Stomach (tissue), 9 donors: ENCODE measurements around the gene FRRS1. TPM values are rescaled to one million over a fixed set of nuclear protein-coding genes. Genes with fewer than 3 reads are reported as not detected.
A peak's percentile ranks its signal among the peaks of the same experiment; 100 is the strongest.

Experiments
- DNase-seq, 2 donors: peaks; one replicate each; pipeline versions ENCODE4 v3.0.0 to v3.0.0-alpha.2; 2013 to 2019
- H3K27ac ChIP-seq, 5 donors: fragments of 200-600 bp in 4 of 5; sonication (generic) in 4 of 5; one replicate each; pipeline ENCODE4 v1.5.1; 2013 to 2019; ENCODE audit warnings: mild to moderate bottlenecking in 1 of 5, moderate library complexity in 1 of 5
- H3K27me3 ChIP-seq, 3 donors: fragments of 200-600 bp; sonication (generic); one replicate each; pipeline ENCODE4 v1.5.1; 2017 to 2019; ENCODE audit warnings: mixed run types in 1 of 3
- H3K36me3 ChIP-seq, 4 donors: fragments of 200-600 bp; sonication (generic); 1 replicate in 3 of 4; 2 replicates in 1 of 4; pipeline ENCODE4 v1.5.1; 2016 to 2019
- H3K4me1 ChIP-seq, 4 donors: fragments of 200-600 bp; sonication (generic); one replicate each; pipeline ENCODE4 v1.5.1; 2016 to 2019
- H3K4me3 ChIP-seq, 4 donors: fragments of 200-600 bp; sonication (generic) in 3 of 4; one replicate each; pipeline ENCODE4 v1.5.1; 2016 to 2019; ENCODE audit warnings: mild to moderate bottlenecking in 1 of 4
- H3K9me3 ChIP-seq, 4 donors: fragments of 200-600 bp; sonication (generic); one replicate each; pipeline ENCODE4 v1.5.1; 2016 to 2019
- EP300 ChIP-seq: sonication (generic); formaldehyde crosslinking; IDR thresholded peaks from one replicate; pipeline ENCODE4 v1.6.1; 2017; ENCODE audit warnings: antibody characterized with exemption
- POLR2A ChIP-seq, 4 donors: fragments of 450-650 bp; IDR thresholded peaks; one replicate each; pipeline ENCODE4 v1.6.1; 2016; ENCODE audit warnings: antibody characterized with exemption in 4 of 4, control low read depth in 2 of 4, mild to moderate bottlenecking in 1 of 4, moderate library complexity in 1 of 4
- POLR2AphosphoS5 ChIP-seq, 3 donors: sonication (generic); formaldehyde crosslinking; IDR thresholded peaks; one replicate each; pipeline ENCODE4 v1.6.1; 2016; ENCODE audit warnings: antibody characterized with exemption in 3 of 3
- WGBS, 5 donors: extraction: QIAGEN DNeasy Blood & Tissue Kit in 3 of 5; methylation state at CpG; one replicate each; pipeline versions ENCODE4 v1.1.5 to v1.1.7; 2013 to 2018; 5-methylcytosine and 5-hydroxymethylcytosine counted together
- intact Hi-C: fragments of 100-400 bp; cut with DNase I; formaldehyde crosslinking; loops from one replicate; pipeline ENCODE4 v1.15.1; 2023; ENCODE audit warnings: low total_unique reads
- polyA plus RNA-seq, 3 donors: library from polyadenylated mRNA; stranded (reverse); fragments of 200-250 nt; gene quantifications; one replicate each; pipeline ENCODE4 v1.2.3, GENCODE V29; 2013
- total RNA-seq, 5 donors: library from RNA; depleted of rRNA; stranded (reverse); fragments of >200 nt; gene quantifications; one replicate each; pipeline versions ENCODE4 v1.1.0 to v1.2.3, GENCODE V29; 2014 to 2016
- TF ChIP-seq, protein P1 (sequence below), 7 experiments: fragments of 450-650 bp in 4 of 7; fragments of 200-600 bp in 3 of 7; sonication (generic) in 3 of 7; IDR thresholded peaks; one replicate each; pipeline ENCODE4 v1.5.1; 2016 to 2019; ENCODE audit warnings: antibody characterized with exemption in 7 of 7, control low read depth in 2 of 7, mild to moderate bottlenecking in 1 of 7
- donor health status: healthy with polysubstance abuse.
- donor health status: Bipolar disorder and iron deficiency.
- donor health status: healthy.

The FRRS1 gene
- total and polyA plus RNA-seq, 8 donors, result 0.46 to 21.1 (median 4.0) TPM

DNA sequence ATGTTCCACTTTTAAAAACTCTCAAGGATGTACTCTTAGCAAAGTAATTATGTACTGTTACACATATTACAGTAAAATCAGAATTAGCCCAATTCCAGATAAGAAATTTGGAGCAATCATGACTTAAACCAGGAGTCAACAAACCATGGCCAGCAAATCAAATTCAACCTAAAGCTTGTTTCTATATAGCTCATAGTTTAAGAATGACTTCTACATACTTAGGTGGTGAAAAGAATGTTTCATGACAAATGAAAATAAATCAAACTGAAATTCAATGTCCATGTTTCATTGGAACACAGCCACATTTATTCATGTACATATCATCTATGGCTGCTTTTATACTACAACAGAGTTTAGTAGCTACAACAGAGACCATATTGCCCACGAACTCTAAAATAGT is 35.1 kb downstream of the FRRS1 start:
- Histone ChIP-seq H3K27ac (no peak overlapping the region), H3K9me3 (no peaks in the 10 kb centered on the region), H3K36me3 (peaks cover 0 to 20% (median 5%) of the 10 kb centered on the region in 4 donors), H3K27me3 (no peaks in the 10 kb centered on the region), H3K4me3 (no peak overlapping the region), H3K4me1 (no peaks in the 10 kb centered on the region)
- intact Hi-C loops, result no loop called here
- DNase-seq, result no peak
- 86 to 94% (median 93%) methylated on average over 1 of the region's 1 CpG for WGBS, 5 donors
- no peak for TF ChIP-seq POLR2A (IDR thresholded peaks at IDR 0.05)
- TF ChIP-seq, protein P1, sequence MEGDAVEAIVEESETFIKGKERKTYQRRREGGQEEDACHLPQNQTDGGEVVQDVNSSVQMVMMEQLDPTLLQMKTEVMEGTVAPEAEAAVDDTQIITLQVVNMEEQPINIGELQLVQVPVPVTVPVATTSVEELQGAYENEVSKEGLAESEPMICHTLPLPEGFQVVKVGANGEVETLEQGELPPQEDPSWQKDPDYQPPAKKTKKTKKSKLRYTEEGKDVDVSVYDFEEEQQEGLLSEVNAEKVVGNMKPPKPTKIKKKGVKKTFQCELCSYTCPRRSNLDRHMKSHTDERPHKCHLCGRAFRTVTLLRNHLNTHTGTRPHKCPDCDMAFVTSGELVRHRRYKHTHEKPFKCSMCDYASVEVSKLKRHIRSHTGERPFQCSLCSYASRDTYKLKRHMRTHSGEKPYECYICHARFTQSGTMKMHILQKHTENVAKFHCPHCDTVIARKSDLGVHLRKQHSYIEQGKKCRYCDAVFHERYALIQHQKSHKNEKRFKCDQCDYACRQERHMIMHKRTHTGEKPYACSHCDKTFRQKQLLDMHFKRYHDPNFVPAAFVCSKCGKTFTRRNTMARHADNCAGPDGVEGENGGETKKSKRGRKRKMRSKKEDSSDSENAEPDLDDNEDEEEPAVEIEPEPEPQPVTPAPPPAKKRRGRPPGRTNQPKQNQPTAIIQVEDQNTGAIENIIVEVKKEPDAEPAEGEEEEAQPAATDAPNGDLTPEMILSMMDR (IDR thresholded peaks at IDR 0.05), result no peak
- no peak for TF ChIP-seq POLR2AphosphoS5 (IDR thresholded peaks at IDR 0.05)
- TF ChIP-seq EP300, result no peak

DNA sequence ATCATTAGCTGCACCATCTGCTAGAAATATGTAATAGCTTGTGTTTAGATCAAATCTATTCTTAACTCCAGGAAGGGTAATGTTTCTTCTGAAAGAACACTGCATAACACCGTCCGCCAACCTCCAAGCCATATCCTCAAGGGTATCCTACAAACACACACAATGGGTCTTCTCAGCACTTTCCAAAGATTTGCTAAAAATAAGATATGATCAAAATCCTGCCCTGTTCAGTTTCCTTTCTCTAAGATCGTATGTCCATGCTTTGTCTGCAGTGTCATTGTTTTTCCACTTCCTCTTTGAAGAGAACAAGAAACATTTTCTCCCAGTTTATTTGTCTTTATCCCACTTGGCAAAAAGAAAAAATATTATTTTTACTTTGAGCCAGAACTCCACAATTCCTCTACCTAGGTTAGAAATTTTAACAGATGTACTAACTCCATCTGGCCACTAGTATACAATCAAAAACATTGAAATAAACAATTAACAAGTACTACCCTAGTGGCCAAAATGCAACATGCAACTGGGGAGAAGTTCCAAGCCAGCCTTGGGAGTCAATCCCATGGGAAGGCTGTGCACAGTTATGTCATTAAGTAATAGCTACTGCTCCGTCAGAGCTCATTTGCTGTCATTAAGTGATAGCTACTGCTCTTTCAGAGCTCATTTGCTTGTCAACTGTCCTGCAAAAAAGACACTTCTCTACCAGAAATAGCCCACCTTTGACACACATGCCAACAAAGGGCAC is 37.8 kb downstream of the FRRS1 start:
- Histone ChIP-seq H3K36me3 (peaks cover 4 to 33% (median 5%) of the 10 kb centered on the region in 4 donors), H3K4me3 (no peak overlapping the region), H3K9me3 (no peaks in the 10 kb centered on the region), H3K27me3 (no peaks in the 10 kb centered on the region), H3K27ac (peak overlapping the region in 4 of 5 donors; percentile 14 to 30 (median 18)), H3K4me1 (no peaks in the 10 kb centered on the region)
- no peak for TF ChIP-seq POLR2A (IDR thresholded peaks at IDR 0.05)
- TF ChIP-seq, protein P1 (IDR thresholded peaks at IDR 0.05), result peak in 3 of 7 experiments; percentile 10 to 47 (median 41)
- no peak for TF ChIP-seq EP300
- 75 to 84% (median 79%) methylated on average over 4 of the region's 4 CpGs for WGBS, 5 donors
- DNase-seq, result peak in 1 of 2 donors; percentile 12
- intact Hi-C loops, result no loop called here

DNA sequence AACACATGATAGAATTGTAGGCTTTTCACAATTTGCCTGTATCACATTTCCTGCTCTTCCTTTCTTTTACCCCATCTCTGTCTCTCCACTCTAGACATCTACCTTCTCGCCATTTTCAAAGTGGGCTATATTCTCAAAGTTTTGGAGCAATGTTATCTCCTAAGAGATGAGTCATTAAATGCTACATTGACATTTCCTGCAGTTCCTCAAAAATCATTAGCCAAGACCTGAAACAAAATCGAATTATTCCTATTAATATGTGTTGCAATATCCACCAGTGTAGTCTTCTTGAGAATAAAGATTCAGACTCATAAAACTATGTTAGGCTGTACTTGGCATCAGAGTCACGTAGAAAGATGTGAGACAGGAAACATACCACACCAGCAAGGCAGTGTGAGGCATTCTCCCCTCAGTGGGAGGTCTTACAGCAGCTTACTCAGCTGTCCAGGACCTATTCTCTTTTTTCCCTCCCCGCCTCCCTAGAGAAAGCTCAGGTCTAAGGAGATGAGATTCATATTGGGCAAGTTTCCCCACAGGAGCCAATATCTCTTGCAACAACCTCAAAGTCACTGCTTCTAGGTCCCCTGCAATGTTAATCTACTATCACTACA is 38.8 kb downstream of the FRRS1 start:
- Histone ChIP-seq H3K4me1 (no peaks in the 10 kb centered on the region), H3K4me3 (no peak overlapping the region), H3K9me3 (no peaks in the 10 kb centered on the region), H3K27ac (peak overlapping the region in 4 of 5 donors; percentile 14 to 30 (median 18)), H3K27me3 (no peaks in the 10 kb centered on the region), H3K36me3 (peaks cover 4 to 26% (median 5%) of the 10 kb centered on the region in 4 donors)
- TF ChIP-seq POLR2A (IDR thresholded peaks at IDR 0.05) (no peak), EP300 (no peak), POLR2AphosphoS5 (IDR thresholded peaks at IDR 0.05) (no peak)
- TF ChIP-seq, protein P1 (IDR thresholded peaks at IDR 0.05), result no peak
- DNase-seq, result peak in 1 of 2 donors; percentile 7
- intact Hi-C loops, result no loop called here
- 76 to 89% (median 83%) methylated on average over 4 of the region's 4 CpGs for WGBS, 5 donors

DNA sequence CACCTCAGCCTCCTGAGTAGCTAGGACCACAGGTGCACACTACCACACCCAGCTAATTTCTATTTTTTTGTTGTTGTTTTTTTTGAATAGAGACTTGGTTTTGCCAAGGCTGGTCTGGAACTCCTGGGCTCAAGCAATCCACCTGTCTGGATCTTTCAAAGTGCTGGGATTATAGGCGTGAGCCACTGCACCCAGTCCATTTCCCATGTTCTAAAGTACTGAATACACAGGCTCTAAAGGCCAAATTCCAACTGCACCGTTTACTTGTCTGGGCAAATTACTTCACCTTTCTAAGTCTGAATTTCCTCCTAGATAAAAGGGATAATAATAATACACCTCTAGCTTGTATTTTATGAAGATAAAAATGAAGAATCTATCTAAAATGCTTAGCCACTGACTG is 39.6 kb downstream of the FRRS1 start:
- intact Hi-C loops, result no loop called here
- H3K36me3 ChIP-seq, result peaks cover 4 to 26% (median 5%) of the 10 kb centered on the region in 4 donors
- no peaks in the 10 kb centered on the region for H3K4me1 ChIP-seq
- H3K4me3 ChIP-seq, result no peak overlapping the region
- TF ChIP-seq EP300, result no peak
- no peak for TF ChIP-seq POLR2A (IDR thresholded peaks at IDR 0.05)
- TF ChIP-seq POLR2AphosphoS5 (IDR thresholded peaks at IDR 0.05), result no peak
- TF ChIP-seq, protein P1 (IDR thresholded peaks at IDR 0.05), result no peak
- no peaks in the 10 kb centered on the region for H3K27me3 ChIP-seq
- no peak overlapping the region for H3K27ac ChIP-seq
- no peaks in the 10 kb centered on the region for H3K9me3 ChIP-seq
- WGBS, 5 donors, result 60 to 75% (median 67%) methylated on average over 2 of the region's 2 CpGs
- DNase-seq, result no peak
